ENCODE results near the gene ADAM12. TPM values are rescaled to one million over a fixed set of nuclear protein-coding genes. Genes with fewer than 3 reads are reported as not detected.
A peak's percentile ranks its signal among the peaks of the same experiment; 100 is the strongest.

Gene ADAM12
- total and polyA plus RNA-seq, 2 donors (not counting 3 experiments of a cell fraction or from before 2014, with no cell fraction given), result 0.22 to 0.33 TPM

- Histone ChIP-seq H3K36me3 (ENCODE audit: control insufficient read depth in 2 of 2, extremely low read depth in 1 of 2, insufficient read depth in 2 of 2, low read length in 2 of 2) (no peaks in the 10 kb centered on the region), H3K9ac (replicated peaks; ENCODE audit: extremely low read depth, insufficient read depth, low read length) (no peak overlapping the region), H3K9me3 (replicated peaks; ENCODE audit: control insufficient read depth, insufficient read depth, low read length) (no peaks in the 10 kb centered on the region), H3K4me3 (replicated peaks in 1 of 3; ENCODE audit: insufficient read depth in 1 of 3, low read depth in 1 of 3, low read length in 3 of 3) (no peak overlapping the region), H3K27me3 (ENCODE audit: control insufficient read depth in 2 of 2, insufficient read depth in 2 of 2, low read length in 2 of 2) (peaks cover 0 to 2% of the 10 kb centered on the region in 2 experiments), H2AFZ (ENCODE audit: low read depth, low read length) (no peak overlapping the region), H3K4me2 (ENCODE audit: insufficient read depth, low read length) (no peak overlapping the region), H3K4me1 (ENCODE audit: control insufficient read depth, extremely low read depth, insufficient read depth, low read length) (peaks cover 8% of the 10 kb centered on the region), H3K9me1 (replicated peaks; ENCODE audit: control insufficient read depth, extremely low read depth, insufficient read depth, low read length) (no peaks in the 10 kb centered on the region), H4K20me1 (replicated peaks; ENCODE audit: control insufficient read depth, extremely low read depth, insufficient read depth, low read length) (no peaks in the 10 kb centered on the region), H3K79me2 (ENCODE audit: control insufficient read depth, insufficient read depth, low read length) (no peaks in the 10 kb centered on the region), H3K27ac (ENCODE audit: insufficient read depth, low read depth, low read length) (no peak overlapping the region)
- DNase-seq (ENCODE audit: low read depth, low spot score) (no peak), FAIRE-seq (no peak)
- dilution Hi-C loops (cut with MboI; ENCODE audit: extremely low pct_ligation_motif_present, low sequenced_read_pairs), result no loop called here
- ChIA-PET CTCF (interaction anchor here (0.6 to 4.6 kb wide), 27 partner anchors 11 to 805 kb away, joined by 3 to 88 read pairs (median 4); partner anchors contain the start of gene ADAM12), POLR2A (no interaction called here)
- intact Hi-C loops (cut with micrococcal nuclease), result loop anchor here (1.0 to 10.0 kb wide), 4 partner anchors 37 to 287 kb away; partner anchors contain the start of gene ADAM12
- TF ChIP-seq FOS (IDR thresholded peaks at IDR 0.05; ENCODE audit: borderline replicate concordance, insufficient read depth, low read length), result no peak
- TF ChIP-seq, protein P1, sequence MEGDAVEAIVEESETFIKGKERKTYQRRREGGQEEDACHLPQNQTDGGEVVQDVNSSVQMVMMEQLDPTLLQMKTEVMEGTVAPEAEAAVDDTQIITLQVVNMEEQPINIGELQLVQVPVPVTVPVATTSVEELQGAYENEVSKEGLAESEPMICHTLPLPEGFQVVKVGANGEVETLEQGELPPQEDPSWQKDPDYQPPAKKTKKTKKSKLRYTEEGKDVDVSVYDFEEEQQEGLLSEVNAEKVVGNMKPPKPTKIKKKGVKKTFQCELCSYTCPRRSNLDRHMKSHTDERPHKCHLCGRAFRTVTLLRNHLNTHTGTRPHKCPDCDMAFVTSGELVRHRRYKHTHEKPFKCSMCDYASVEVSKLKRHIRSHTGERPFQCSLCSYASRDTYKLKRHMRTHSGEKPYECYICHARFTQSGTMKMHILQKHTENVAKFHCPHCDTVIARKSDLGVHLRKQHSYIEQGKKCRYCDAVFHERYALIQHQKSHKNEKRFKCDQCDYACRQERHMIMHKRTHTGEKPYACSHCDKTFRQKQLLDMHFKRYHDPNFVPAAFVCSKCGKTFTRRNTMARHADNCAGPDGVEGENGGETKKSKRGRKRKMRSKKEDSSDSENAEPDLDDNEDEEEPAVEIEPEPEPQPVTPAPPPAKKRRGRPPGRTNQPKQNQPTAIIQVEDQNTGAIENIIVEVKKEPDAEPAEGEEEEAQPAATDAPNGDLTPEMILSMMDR (IDR thresholded peaks at IDR 0.05; ENCODE audit: extremely low read depth in 1 of 2, insufficient read depth in 1 of 2, low read depth in 1 of 2, low read length in 2 of 2), result peak; percentile 20 to 38
- no TSS peak for BruUV-seq (replicated peaks)
Observed at GRCh38 chr10:126097558-126098225, 290.6 kb downstream of the ADAM12 start.

- no peak overlapping the region for H3K9ac ChIP-seq (replicated peaks; ENCODE audit: extremely low read depth, insufficient read depth, low read length)
- H3K9me3 ChIP-seq (replicated peaks; ENCODE audit: control insufficient read depth, insufficient read depth, low read length), result no peaks in the 10 kb centered on the region
- no peaks in the 10 kb centered on the region for H3K36me3 ChIP-seq (ENCODE audit: control insufficient read depth in 2 of 2, extremely low read depth in 1 of 2, insufficient read depth in 2 of 2, low read length in 2 of 2)
- BruUV-seq (replicated peaks), result no TSS peak
- H2AFZ ChIP-seq (ENCODE audit: low read depth, low read length), result no peak overlapping the region
- TF ChIP-seq POLR2AphosphoS5 (IDR thresholded peaks at IDR 0.05; ENCODE audit: insufficient read depth, low read depth, low read length), result no peak
- TF ChIP-seq, protein P1 (IDR thresholded peaks at IDR 0.05; ENCODE audit: extremely low read depth in 1 of 2, insufficient read depth in 1 of 2, low read depth in 1 of 2, low read length in 2 of 2), result no peak
- no peak for TF ChIP-seq POLR2A (IDR thresholded peaks at IDR 0.05; ENCODE audit: low read depth, low read length)
- TF ChIP-seq FOS (IDR thresholded peaks at IDR 0.05; ENCODE audit: borderline replicate concordance, insufficient read depth, low read length), result no peak
- TF ChIP-seq MAX (IDR thresholded peaks at IDR 0.05; ENCODE audit: insufficient read depth, insufficient read length), result no peak
- no peak for TF ChIP-seq JUN (IDR thresholded peaks at IDR 0.05; ENCODE audit: borderline replicate concordance, insufficient read depth, insufficient read length, low read depth)
- intact Hi-C loops (cut with micrococcal nuclease) (loop anchor here (10.0 kb wide), 1 partner anchor 290 kb away; the partner anchor contains the start of gene ADAM12), dilution Hi-C loops (cut with MboI; ENCODE audit: extremely low pct_ligation_motif_present, low sequenced_read_pairs) (no loop called here)
- no peaks in the 10 kb centered on the region for H3K27me3 ChIP-seq (ENCODE audit: control insufficient read depth in 2 of 2, insufficient read depth in 2 of 2, low read length in 2 of 2)
- no peak overlapping the region for H3K27ac ChIP-seq (ENCODE audit: insufficient read depth, low read depth, low read length)
- ChIA-PET CTCF (no interaction called here), POLR2A (no interaction called here)
- H3K4me1 ChIP-seq (ENCODE audit: control insufficient read depth, extremely low read depth, insufficient read depth, low read length), result peaks cover 8% of the 10 kb centered on the region
- H3K79me2 ChIP-seq (ENCODE audit: control insufficient read depth, insufficient read depth, low read length), result no peaks in the 10 kb centered on the region
- no peak overlapping the region for H3K4me2 ChIP-seq (ENCODE audit: insufficient read depth, low read length)
- no peaks in the 10 kb centered on the region for H3K9me1 ChIP-seq (replicated peaks; ENCODE audit: control insufficient read depth, extremely low read depth, insufficient read depth, low read length)
- H3K4me3 ChIP-seq (replicated peaks in 1 of 3; ENCODE audit: insufficient read depth in 1 of 3, low read depth in 1 of 3, low read length in 3 of 3), result no peak overlapping the region
- no peak for DNase-seq (ENCODE audit: low read depth, low spot score)
- FAIRE-seq, result no peak
- H4K20me1 ChIP-seq (replicated peaks; ENCODE audit: control insufficient read depth, extremely low read depth, insufficient read depth, low read length), result no peaks in the 10 kb centered on the region
Observed at GRCh38 chr10:126094537-126094936, 293.7 kb downstream of the ADAM12 start.
